GM18867 (cell line): ENCODE results near the gene NFAM1.

Source experiments
- ATAC-seq: cut with Tn5 transposase; IDR thresholded peaks from one replicate; pipeline ENCODE4 v1.9.1; 2021; ENCODE audit warnings: mild to moderate bottlenecking, moderate library complexity; ENCODE audit not compliant: unreplicated experiment

Gene NFAM1

DNA sequence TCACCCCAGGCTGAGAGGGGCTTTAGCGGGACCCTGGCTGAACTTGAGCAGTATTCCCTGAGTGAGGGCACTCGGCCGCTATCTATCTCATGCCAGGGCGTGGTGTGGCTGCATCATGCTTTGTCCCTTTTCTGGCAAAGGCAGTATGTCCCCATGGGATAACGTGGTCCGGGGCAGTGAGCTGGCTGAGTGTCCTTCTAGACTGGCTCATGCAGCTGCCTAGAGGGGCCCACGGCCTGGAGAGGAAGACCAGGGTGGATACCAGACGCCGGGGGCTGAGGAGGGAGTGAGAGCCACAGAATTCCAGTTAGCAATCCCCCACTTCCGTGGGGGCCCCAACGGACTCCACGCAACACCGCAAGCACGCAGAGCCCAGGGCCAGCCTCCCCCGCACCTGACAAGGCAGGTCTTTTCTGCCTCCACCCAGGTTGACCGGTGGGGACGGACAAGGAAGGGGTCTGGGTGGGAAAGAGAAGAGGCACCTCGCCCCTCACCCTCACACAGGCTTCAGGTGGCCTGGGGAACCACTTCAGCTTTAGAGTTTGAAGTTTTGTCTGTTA is 15.5 kb downstream of the NFAM1 start:
- no peak for ATAC-seq

DNA sequence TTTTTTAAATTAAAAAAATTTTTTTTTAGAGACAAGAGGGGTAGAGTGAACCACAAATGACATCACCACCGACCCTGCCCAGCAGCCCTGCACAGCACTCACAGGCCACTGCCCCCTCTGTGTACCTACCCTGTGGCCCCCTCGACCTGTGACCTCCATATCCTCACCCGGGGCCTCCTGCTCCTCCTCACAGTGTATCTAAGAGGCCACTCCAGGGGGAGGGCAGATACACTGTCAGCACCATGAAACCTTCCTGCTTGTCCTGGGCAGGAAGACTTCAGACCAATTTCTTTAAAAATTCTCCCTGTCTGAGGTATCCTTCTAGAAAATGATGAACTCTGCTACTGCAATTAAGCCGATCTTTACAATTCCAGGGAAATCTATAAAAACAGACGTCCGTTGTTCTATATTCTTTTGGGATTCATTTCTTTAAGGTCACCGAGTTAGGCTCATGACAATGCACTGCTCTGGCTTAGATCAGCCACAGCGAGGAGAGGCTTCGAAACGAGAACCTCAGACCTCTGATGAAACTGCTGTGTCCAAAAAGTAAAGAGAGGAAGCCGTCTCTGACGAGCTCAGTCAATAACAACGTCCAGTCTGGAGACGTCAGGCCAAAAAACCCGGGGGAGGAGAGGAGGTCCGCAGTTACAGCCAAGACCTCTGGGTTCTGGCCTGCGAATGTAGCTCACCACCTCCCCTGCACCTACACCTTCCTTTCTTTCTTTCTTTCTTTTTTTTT is 17.5 kb downstream of the NFAM1 start:
- no peak for ATAC-seq

DNA sequence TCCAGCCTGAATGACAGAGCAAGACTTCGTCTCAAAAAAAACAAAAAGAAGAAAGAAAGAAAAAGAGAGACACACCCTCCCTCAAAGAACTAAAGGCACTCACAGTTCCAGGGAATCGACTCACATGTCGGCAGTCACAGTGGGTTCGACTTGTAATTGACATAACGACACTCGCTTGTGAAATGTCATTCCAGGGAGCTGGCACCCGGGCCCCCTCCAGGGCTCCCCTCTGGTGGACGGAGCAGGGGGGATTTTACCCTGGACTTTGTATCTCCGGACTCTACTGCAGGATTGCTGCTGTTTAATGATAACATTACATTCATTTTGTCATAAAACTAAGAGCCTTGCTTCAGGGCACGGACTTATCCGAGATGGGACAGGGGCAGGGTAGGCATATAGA is 18.2 kb downstream of the NFAM1 start:
- ATAC-seq = no peak

DNA sequence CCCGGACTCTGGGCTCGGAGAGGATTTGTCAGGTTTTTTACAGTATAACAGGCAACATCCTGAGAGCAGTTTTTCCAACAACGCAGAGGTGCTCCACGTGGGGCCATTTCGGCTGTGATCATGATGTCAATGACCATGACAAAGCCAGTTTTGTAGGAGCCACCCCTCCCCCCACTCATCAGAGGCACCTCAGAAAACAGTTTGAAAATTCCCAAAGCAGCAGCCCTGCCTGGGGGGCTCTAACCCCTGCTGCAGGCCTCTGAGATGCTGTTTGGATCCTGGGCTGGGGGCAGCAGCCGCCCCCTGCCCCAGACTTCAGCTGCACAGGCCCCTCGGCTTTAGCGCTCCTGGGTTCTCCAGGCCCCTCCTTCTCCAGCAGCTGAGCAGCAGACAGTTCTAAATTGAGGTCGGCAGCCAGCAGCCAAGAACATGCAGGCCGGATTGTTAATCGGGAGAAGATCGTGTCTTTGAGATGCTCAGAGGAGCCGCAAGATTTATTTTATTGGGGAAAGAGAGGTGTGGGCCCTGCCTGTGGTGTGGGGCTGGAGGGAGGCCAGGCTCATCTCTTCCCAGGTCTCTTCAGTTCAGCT is 19.4 kb downstream of the NFAM1 start:
- ATAC-seq = no peak

DNA sequence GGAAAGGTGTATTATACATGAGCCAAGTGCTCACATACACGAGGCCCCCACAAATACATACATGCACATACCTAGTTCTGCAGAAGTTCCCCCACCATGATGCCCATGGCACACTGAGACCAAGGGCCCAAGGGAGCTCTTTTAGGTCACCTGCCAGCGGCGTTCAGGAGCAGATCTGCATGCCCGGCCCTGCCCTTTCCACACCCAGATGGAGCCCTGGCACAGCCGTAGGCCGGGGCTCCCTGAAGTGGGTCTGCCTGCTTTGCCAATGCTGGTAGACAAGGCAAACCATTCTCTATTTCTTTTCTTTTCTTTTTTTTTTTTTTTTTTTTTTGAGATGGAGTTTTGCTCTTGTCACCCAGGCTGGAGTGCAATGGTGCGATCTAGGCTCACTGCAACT is 21.5 kb downstream of the NFAM1 start:
- no peak for ATAC-seq

- ATAC-seq = no peak
These were observed 23.2 kb downstream of the NFAM1 start for GRCh38 chr22:42408810-42409529.

DNA sequence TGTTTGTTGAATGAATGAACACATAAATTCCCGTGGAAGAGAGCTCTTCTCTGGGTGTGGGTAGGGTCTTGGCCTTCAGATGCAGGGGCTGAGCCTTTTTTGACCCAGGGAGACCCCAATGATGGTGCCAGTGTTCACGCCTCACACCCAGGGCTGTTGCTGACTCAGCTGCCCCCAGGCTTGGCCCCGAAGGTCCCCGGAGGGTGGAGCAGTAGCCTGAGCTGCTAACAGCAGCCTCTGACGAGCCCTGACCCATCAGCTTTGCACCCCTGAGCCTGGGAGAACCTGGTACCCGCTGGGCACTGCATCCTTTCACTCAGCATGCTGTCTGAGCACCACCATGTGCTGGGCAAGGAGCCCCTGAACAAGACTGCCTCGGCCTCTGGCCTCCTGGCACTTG is 23.9 kb downstream of the NFAM1 start:
- no peak for ATAC-seq

DNA sequence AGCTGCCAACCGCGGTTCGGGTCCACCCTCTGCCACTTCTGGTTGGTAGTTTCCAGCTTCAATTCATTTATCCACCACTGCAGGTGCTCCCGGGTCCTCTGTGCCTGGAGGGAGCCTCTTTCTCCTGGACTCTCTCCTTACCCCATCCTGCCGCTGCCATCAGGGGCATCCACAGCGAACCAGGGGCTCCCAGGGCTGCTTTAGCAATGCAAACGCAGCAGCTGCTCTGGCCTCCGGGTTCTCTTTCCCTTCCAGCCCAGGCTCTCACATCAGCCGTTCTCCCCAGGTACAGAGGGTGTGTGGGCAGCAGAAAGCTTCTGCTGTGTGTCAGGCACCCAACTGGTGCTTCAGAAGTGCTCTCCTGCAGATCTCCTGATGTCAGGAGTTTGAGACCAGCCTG is 27.9 kb downstream of the NFAM1 start:
- no peak for ATAC-seq

- ATAC-seq = no peak
These were observed 30.5 kb downstream of the NFAM1 start for GRCh38 chr22:42401535-42402334.

DNA sequence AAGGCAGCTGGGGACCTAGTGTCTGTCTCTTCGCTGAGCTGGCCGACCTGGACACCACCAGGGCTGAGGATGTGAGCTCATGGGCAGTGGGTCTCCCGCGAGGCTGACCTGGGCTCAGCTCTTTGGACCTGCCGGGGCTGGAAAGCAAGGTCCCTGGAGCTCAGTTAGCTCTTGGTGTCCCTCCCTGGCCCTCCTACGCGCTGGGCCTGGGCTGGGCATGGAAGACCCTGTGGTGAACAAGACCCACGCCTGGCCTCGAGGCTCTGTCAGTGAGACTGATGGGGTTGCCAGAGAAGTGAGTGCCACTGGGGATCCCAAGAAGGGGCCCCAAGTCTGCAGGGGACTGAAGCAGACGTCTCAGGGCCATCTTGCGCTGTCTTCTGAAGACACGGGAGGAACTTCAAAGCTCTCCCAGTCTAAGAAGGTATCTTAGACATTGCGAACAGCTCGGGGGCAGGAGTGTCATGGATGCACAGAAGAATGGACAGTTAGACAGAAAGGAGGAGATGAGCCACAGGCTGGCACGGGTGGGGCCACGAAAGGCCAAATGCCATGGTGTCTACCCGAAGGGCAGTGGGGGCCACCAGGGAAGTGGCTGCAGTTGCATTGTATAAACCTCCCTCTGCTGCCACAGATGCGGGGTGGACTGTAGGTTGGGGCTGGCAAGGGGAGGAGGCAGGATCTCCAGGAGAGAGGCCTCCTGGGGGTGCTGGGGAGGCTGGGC is 31.2 kb downstream of the NFAM1 start:
- ATAC-seq = no peak

GRCh38 chr22:42399315-42400271 is 32.6 kb downstream of the NFAM1 start:
- ATAC-seq = no peak

GRCh38 chr22:42397332-42398249 is 34.6 kb downstream of the NFAM1 start:
- ATAC-seq = peak; percentile 50

DNA sequence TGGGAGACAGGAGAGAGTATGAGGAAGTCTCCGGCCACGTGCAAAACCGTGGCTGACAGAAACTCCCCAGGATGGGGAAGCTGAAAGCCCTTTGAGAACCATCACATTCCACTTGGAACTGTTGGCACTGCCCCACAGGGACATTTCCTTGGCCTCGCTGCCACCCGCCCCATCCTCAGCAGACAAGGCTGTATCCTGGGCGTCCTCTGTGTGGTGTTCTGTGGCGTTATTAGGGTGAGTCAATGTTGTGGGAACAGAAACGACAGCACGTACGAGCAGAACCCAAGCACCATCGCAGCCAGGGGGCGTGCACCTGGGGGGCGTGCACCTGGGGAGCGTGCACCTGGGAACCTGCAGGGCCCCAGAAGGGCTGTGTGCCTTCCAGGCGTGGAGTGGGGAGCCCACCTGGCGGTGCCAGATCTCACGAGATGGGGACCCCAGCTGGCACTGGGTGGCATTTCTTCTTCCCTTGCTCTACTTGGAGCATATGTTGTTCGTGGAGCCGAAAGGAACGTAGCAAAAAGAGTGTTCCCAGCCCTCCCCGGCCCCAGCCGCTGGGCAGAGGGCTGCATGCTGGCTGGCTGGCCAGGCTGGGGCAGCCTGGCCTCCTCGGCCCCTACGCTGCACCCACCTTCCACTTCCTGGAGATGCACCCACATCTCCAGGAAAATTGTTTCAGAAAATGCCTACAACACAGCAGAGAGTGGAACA is 35.4 kb downstream of the NFAM1 start:
- ATAC-seq = peak; percentile 30

DNA sequence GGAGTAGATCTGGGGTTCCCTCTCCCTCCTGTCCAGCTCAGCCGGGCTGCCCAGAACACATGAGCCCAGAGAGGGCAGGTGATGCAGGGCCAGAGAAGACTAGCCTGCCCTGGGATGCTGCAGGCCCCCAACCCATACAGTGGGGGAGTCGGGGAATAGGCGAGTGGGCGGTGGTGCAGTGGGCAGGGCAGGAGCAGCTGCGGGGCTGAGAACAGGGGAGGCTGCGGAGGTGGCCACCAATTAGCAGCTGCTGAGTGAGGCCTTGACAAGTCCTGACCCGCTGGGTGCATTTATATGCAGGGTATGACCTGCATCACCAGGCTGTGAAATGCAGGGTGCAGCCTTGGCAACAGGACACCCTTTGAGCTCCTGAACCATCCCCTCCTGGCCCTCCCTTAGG is 43.1 kb downstream of the NFAM1 start:
- ATAC-seq = no peak

DNA sequence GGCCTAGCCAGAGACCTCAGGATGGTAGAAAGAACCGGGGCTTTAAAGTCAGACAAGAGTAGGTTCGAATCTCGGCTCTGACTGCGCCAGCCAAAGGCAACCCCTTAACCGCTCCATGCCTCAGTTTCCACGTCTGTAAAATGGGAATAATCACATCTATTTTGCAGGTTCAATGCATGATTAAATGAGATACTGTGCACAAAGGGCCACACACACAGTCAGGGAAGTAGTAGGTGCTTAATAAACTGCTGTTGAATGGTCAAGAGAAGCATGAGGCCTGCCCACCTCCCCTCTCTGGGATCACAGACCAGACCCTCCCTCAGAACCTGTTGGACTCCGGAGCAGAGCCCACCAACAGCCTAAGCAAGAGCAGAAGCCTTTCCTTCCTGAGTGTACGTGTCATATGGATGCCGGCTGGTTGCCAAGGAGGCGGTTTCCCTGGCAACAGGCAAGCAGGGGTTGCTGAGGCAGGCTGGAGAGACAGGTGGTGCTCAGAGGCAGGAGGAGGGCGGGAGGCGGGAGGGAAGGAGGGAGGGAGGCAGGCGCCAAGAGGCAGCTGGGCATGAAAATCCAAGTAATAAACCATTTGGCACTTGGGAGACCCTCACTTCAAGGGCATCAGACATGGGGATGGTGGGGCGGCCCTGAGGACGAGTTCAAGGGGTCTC is 43.9 kb downstream of the NFAM1 start:
- no peak for ATAC-seq

GRCh38 chr22:42387631-42388030 is 44.6 kb downstream of the NFAM1 start:
- ATAC-seq = no peak

GRCh38 chr22:42385696-42386095 is 46.5 kb downstream of the NFAM1 start:
- ATAC-seq = no peak
